HepG2 (cell line): ENCODE results near the gene VSX1. TPM values are rescaled to one million over a fixed set of nuclear protein-coding genes. Genes with fewer than 3 reads are reported as not detected.
A peak's percentile ranks its signal among the peaks of the same experiment; 100 is the strongest.

ENCODE experiments used
- BCL6 ChIP-seq: IDR thresholded peaks from 2 replicates; pipeline ENCODE4 v1.6.1; 2016; ENCODE audit warnings: missing genetic modification reagents, missing compliant biosample characterization
- BRF2 ChIP-seq: sonication (generic); formaldehyde crosslinking; IDR thresholded peaks from 2 replicates; pipeline ENCODE4 v1.8.1; 2022; ENCODE audit warnings: mild to moderate bottlenecking, missing genetic modification reagents
- GATA4 ChIP-seq: sonication (generic); IDR thresholded peaks from 2 replicates; pipeline ENCODE4 v1.6.1; 2016; ENCODE audit warnings: antibody characterized with exemption, low read depth, borderline replicate concordance
- GFI1 ChIP-seq: sonication (generic); formaldehyde crosslinking; IDR thresholded peaks from 2 replicates; pipeline ENCODE4 v1.5.0; 2020; ENCODE audit warnings: missing genetic modification reagents, mild to moderate bottlenecking, borderline replicate concordance
- HNF4A ChIP-seq: sonication (generic); formaldehyde crosslinking; IDR thresholded peaks from 2 replicates; pipeline ENCODE4 v1.4.0; 2020; ENCODE audit warnings: missing genetic modification reagents
- IRF2 ChIP-seq: IDR thresholded peaks from 2 replicates; pipeline ENCODE4 v1.6.1; 2018; ENCODE audit warnings: missing genetic modification reagents, missing compliant biosample characterization
- ISL2 ChIP-seq: sonication (generic); formaldehyde crosslinking; IDR thresholded peaks from 2 replicates; pipeline ENCODE4 v1.5.0; 2020; ENCODE audit warnings: missing genetic modification reagents
- LCORL ChIP-seq, 2 experiments: fragments of 450-650 bp in 1 of 2; sonication (generic) in 1 of 2; formaldehyde crosslinking in 1 of 2; IDR thresholded peaks; 2 replicates each; pipeline versions ENCODE4 v1.5.0 to v1.6.1; 2017 to 2020; ENCODE audit warnings: antibody characterized with exemption in 1 of 2, missing genetic modification reagents in 1 of 2
- NCOA1 ChIP-seq: sonication (generic); formaldehyde crosslinking; IDR thresholded peaks from 2 replicates; pipeline ENCODE4 v1.9.0; 2021; ENCODE audit warnings: missing genetic modification reagents
- NRL ChIP-seq: sonication (generic); formaldehyde crosslinking; IDR thresholded peaks from 2 replicates; pipeline ENCODE4 v1.5.0; 2020; ENCODE audit warnings: missing genetic modification reagents, mild to moderate bottlenecking, moderate library complexity, borderline replicate concordance
- REXO4 ChIP-seq: sonication (generic); formaldehyde crosslinking; IDR thresholded peaks from 2 replicates; pipeline ENCODE4 v1.8.0; 2022; ENCODE audit warnings: missing genetic modification reagents, mild to moderate bottlenecking, borderline replicate concordance
- RXRB ChIP-seq: IDR thresholded peaks from 2 replicates; pipeline ENCODE4 v1.6.1; 2016; ENCODE audit warnings: borderline replicate concordance, missing genetic modification reagents, missing compliant biosample characterization
- SATB2 ChIP-seq: sonication (generic); formaldehyde crosslinking; IDR thresholded peaks from 2 replicates; pipeline ENCODE4 v1.5.0; 2020; ENCODE audit warnings: missing genetic modification reagents
- SMC3 ChIP-seq: IDR thresholded peaks from 2 replicates; pipeline ENCODE4 v1.6.1; 2011; ENCODE audit warnings: low read length, improper control_type of control experiment
- SOX13 ChIP-seq, 3 experiments: fragments of 450-650 bp in 1 of 3; sonication (generic) in 1 of 3; formaldehyde crosslinking in 1 of 3; IDR thresholded peaks in 2 of 3; conservative IDR thresholded peaks in 1 of 3; 2 replicates each; pipeline versions ENCODE4 v1.5.0 to v1.6.1; 2016 to 2020; ENCODE audit warnings: antibody characterized with exemption in 1 of 3, mild to moderate bottlenecking in 1 of 3, missing compliant biosample characterization in 1 of 3, missing genetic modification reagents in 1 of 3, moderate library complexity in 1 of 3
- THRA ChIP-seq: sonication (generic); formaldehyde crosslinking; IDR thresholded peaks from 2 replicates; pipeline ENCODE4 v1.4.0; 2020; ENCODE audit warnings: missing genetic modification reagents, borderline replicate concordance
- TSC22D2 ChIP-seq: sonication (generic); formaldehyde crosslinking; IDR thresholded peaks from 2 replicates; pipeline ENCODE4 v1.5.1; 2020; ENCODE audit warnings: missing genetic modification reagents, mild to moderate bottlenecking, borderline replicate concordance
- ZBTB7B ChIP-seq: sonication (generic); formaldehyde crosslinking; IDR thresholded peaks from 2 replicates; pipeline ENCODE4 v1.4.0; 2020; ENCODE audit warnings: missing genetic modification reagents
- ZFP41 ChIP-seq: sonication (generic); formaldehyde crosslinking; IDR thresholded peaks from 2 replicates; pipeline ENCODE4 v1.4.0; 2020; ENCODE audit warnings: mild to moderate bottlenecking, missing genetic modification reagents, borderline replicate concordance
- ZNF235 ChIP-seq: sonication (generic); formaldehyde crosslinking; IDR thresholded peaks from 2 replicates; pipeline ENCODE4 v1.8.1; 2023; ENCODE audit warnings: mild to moderate bottlenecking, missing genetic modification reagents, borderline replicate concordance
- ZNF350 ChIP-seq: sonication (generic); formaldehyde crosslinking; IDR thresholded peaks from 2 replicates; pipeline ENCODE4 v1.4.0; 2020; ENCODE audit warnings: mild to moderate bottlenecking, low read depth, missing genetic modification reagents, borderline replicate concordance
- ZNF362 ChIP-seq: sonication (generic); formaldehyde crosslinking; IDR thresholded peaks from 2 replicates; pipeline ENCODE4 v1.4.0; 2020; ENCODE audit warnings: missing genetic modification reagents, mild to moderate bottlenecking, borderline replicate concordance
- ZNF501 ChIP-seq: sonication (generic); formaldehyde crosslinking; IDR thresholded peaks from 2 replicates; pipeline ENCODE4 v1.5.1; 2020; ENCODE audit warnings: mild to moderate bottlenecking, moderate library complexity, missing genetic modification reagents
- ZNF746 ChIP-seq: sonication (generic); formaldehyde crosslinking; IDR thresholded peaks from 2 replicates; pipeline ENCODE4 v1.8.0; 2022; ENCODE audit warnings: mild to moderate bottlenecking, missing genetic modification reagents
- polyA plus RNA-seq, 8 experiments: library from polyadenylated mRNA; depleted of rRNA in 3 of 8; stranded (reverse) in 7 of 8; unstranded in 1 of 8; fragments of >200 nt; fragmentation: Illumina TruSeq in 4 of 8; extraction: Trizol in 4 of 8; gene quantifications; 2 replicates each; pipeline versions ENCODE4 v1.2.1 to v1.2.3, GENCODE V29; 2011 to 2016; ENCODE audit warnings: low read depth in 4 of 8, missing spikeins in 1 of 8, mixed read lengths in 1 of 8; ENCODE audit not compliant: insufficient read depth in 1 of 8
- total RNA-seq, 5 experiments: library from RNA; depleted of rRNA; stranded (reverse); fragments of >200 nt; fragmentation: Illumina TruSeq; extraction: Trizol; gene quantifications; 2 replicates each; pipeline ENCODE4 v1.2.3, GENCODE V29; 2016; ENCODE audit warnings: low read depth in 1 of 5

Gene VSX1
- total and polyA plus RNA-seq, 2 of the 13 experiments (the other 11 are each of a cell fraction or from before 2014, with no cell fraction given): 0.04 TPM; not detected in 1

- TF ChIP-seq BRF2 (CRISPR knock-in tag) (no peak), ISL2 (CRISPR knock-in tag) (0 out of 2 replicates have a peak, but pooled peaks have one; percentile 25), ZBTB7B (CRISPR knock-in tag) (peak; percentile 46; the same call in 1 of the 2 replicates), NRL (CRISPR knock-in tag) (0 out of 2 replicates have a peak, but pooled peaks have one; percentile 37), ZNF501 (CRISPR knock-in tag) (0 out of 2 replicates have a peak, but pooled peaks have one; percentile 33), ZFP41 (no peak), GATA4 (peak; percentile 18; the same call in 1 of the 2 replicates), TSC22D2 (CRISPR knock-in tag) (no peak), ZNF350 (0 out of 2 replicates have a peak, but pooled peaks have one; percentile 7), SOX13 (IDR thresholded peaks at IDR 0.05) (no peak), SOX13 (CRISPR knock-in tag; conservative IDR thresholded peaks at IDR 0.05 in 1 of 2, IDR thresholded peaks at IDR 0.05 in 1 of 2) (peak in 1 of 2 experiments; percentile 53; a peak in 1 of 4 replicates), RXRB (CRISPR knock-in tag) (peak; percentile 41; the same call in 1 of the 2 replicates), LCORL (IDR thresholded peaks at IDR 0.05) (no peak), LCORL (CRISPR knock-in tag; IDR thresholded peaks at IDR 0.05) (0 out of 2 replicates have a peak, but pooled peaks have one; percentile 1), HNF4A (CRISPR knock-in tag) (peak; percentile 84), REXO4 (CRISPR knock-in tag) (0 out of 2 replicates have a peak, but pooled peaks have one; percentile 49), NCOA1 (0 out of 2 replicates have a peak, but pooled peaks have one; percentile 49), ZNF235 (CRISPR knock-in tag) (0 out of 2 replicates have a peak, but pooled peaks have one; percentile 19), ZNF362 (CRISPR knock-in tag) (peak; percentile 34; the same call in 1 of the 2 replicates), SMC3 (no peak), ZNF746 (CRISPR knock-in tag) (peak; percentile 63; the same call in 1 of the 2 replicates), BCL6 (CRISPR knock-in tag) (peak; percentile 37; the same call in 1 of the 2 replicates), SATB2 (no peak), THRA (CRISPR knock-in tag) (peak; percentile 75; the same call in 1 of the 2 replicates), IRF2 (CRISPR knock-in tag) (no peak), GFI1 (CRISPR knock-in tag) (0 out of 2 replicates have a peak, but pooled peaks have one; percentile 20)
Measured at GRCh38 chr20:25055711-25056495, 26.0 kb downstream of the VSX1 start (continued).
